Uterus (tissue), 4 donors: ENCODE results near the gene RNASE12. TPM values are rescaled to one million over a fixed set of nuclear protein-coding genes. Genes with fewer than 3 reads are reported as not detected.
"Not testable (repeated sequence)": the region's sequence is repeated elsewhere in the genome, so short reads cannot be mapped to it uniquely, and the experiment has no call there.

Experiments used
- DNase-seq, 2 donors: peaks; one replicate each; pipeline ENCODE4 v3.0.0-alpha.2; 2019 to 2020
- H3K27ac ChIP-seq, 2 donors: fragments of 200-600 bp; sonication (generic); 1 replicate in 1 of 2; 2 replicates in 1 of 2; pipeline ENCODE4 v1.5.1; 2016 to 2018
- H3K27me3 ChIP-seq, 2 donors: fragments of 200-600 bp; sonication (generic); one replicate each; pipeline ENCODE4 v1.5.1; 2018 to 2019; ENCODE audit warnings: control low read depth in 1 of 2
- H3K36me3 ChIP-seq, 2 donors: fragments of 200-600 bp; sonication (generic); one replicate each; pipeline ENCODE4 v1.5.1; 2019; ENCODE audit warnings: control low read depth in 1 of 2
- H3K4me1 ChIP-seq, 2 donors: fragments of 200-600 bp; sonication (generic); one replicate each; pipeline ENCODE4 v1.5.1; 2018 to 2019; ENCODE audit warnings: control low read depth in 1 of 2
- H3K4me3 ChIP-seq, 2 donors: fragments of 200-600 bp; sonication (generic); 1 replicate in 1 of 2; 2 replicates in 1 of 2; pipeline ENCODE4 v1.5.1; 2018 to 2019; ENCODE audit warnings: mild to moderate bottlenecking in 1 of 2
- H3K9me3 ChIP-seq, 2 donors: fragments of 200-600 bp; sonication (generic); one replicate each; pipeline ENCODE4 v1.5.1; 2019; ENCODE audit warnings: control low read depth in 1 of 2
- CTCF ChIP-seq, 4 experiments: fragments of 200-600 bp in 2 of 4; fragments of 450-650 bp in 2 of 4; sonication (generic) in 2 of 4; IDR thresholded peaks; one replicate each; pipeline ENCODE4 v1.5.1; 2016 to 2019; ENCODE audit warnings: antibody characterized with exemption in 4 of 4, mild to moderate bottlenecking in 2 of 4, moderate library complexity in 1 of 4
- POLR2A ChIP-seq, 2 donors: fragments of 450-650 bp; IDR thresholded peaks; one replicate each; pipeline ENCODE4 v1.6.1; 2016; ENCODE audit warnings: antibody characterized with exemption in 2 of 2, mild to moderate bottlenecking in 1 of 2, moderate library complexity in 1 of 2
- intact Hi-C: fragments of 100-400 bp; cut with DNase I; formaldehyde crosslinking; loops from one replicate; pipeline ENCODE4 v1.15.1; 2023; ENCODE audit warnings: low total_unique reads
- total RNA-seq, 4 donors: library from RNA; depleted of rRNA in 3 of 4; stranded (reverse); fragments of >200 nt in 3 of 4; gene quantifications; one replicate each; pipeline versions ENCODE4 v1.1.0 to v1.2.4, GENCODE V29; 2014 to 2023
- donor health status: DM: yes; HTN: yes; CAD: no.

RNASE12 gene
- total RNA-seq, 4 donors from 2014 or later: not detected

GRCh38 chr14:20568393-20568792 is 22.8 kb downstream of the RNASE12 start:
- TF ChIP-seq POLR2A (IDR thresholded peaks at IDR 0.05) (no peak), CTCF (IDR thresholded peaks at IDR 0.05) (no peak)
- Histone ChIP-seq H3K4me3 (no peak overlapping the region), H3K36me3 (no peaks in the 10 kb centered on the region), H3K27me3 (no peaks in the 10 kb centered on the region), H3K27ac (no peak overlapping the region), H3K9me3 (no peaks in the 10 kb centered on the region), H3K4me1 (no peaks in the 10 kb centered on the region)
- intact Hi-C loops: no loop called here
- DNase-seq: no peak

- intact Hi-C loops, H3K36me3 ChIP-seq, H3K4me1 ChIP-seq, DNase-seq, H3K4me3 ChIP-seq, H3K27me3 ChIP-seq, H3K9me3 ChIP-seq, H3K27ac ChIP-seq: not testable (repeated sequence)
Observed at GRCh38 chr14:20567199-20567598, 24.0 kb downstream of the RNASE12 start.

- Histone ChIP-seq H3K4me1 (no peaks in the 10 kb centered on the region), H3K36me3 (no peaks in the 10 kb centered on the region), H3K27ac (no peak overlapping the region), H3K9me3 (no peaks in the 10 kb centered on the region), H3K4me3 (no peak overlapping the region), H3K27me3 (no peaks in the 10 kb centered on the region)
- TF ChIP-seq POLR2A (IDR thresholded peaks at IDR 0.05) (no peak), CTCF (IDR thresholded peaks at IDR 0.05) (no peak)
- no peak for DNase-seq
- intact Hi-C loops: no loop called here
Observed at GRCh38 chr14:20564501-20564997, 26.6 kb downstream of the RNASE12 start.

GRCh38 chr14:20563971-20564370 is 27.2 kb downstream of the RNASE12 start:
- no peaks in the 10 kb centered on the region for H3K9me3 ChIP-seq
- no peaks in the 10 kb centered on the region for H3K4me1 ChIP-seq
- intact Hi-C loops: no loop called here
- DNase-seq: no peak
- no peaks in the 10 kb centered on the region for H3K36me3 ChIP-seq
- no peak overlapping the region for H3K4me3 ChIP-seq
- no peak overlapping the region for H3K27ac ChIP-seq
- TF ChIP-seq POLR2A (IDR thresholded peaks at IDR 0.05) (no peak), CTCF (IDR thresholded peaks at IDR 0.05) (no peak)
- no peaks in the 10 kb centered on the region for H3K27me3 ChIP-seq

- no peaks in the 10 kb centered on the region for H3K36me3 ChIP-seq
- no peak for DNase-seq
- intact Hi-C loops: no loop called here
- no peak for TF ChIP-seq CTCF (IDR thresholded peaks at IDR 0.05)
- TF ChIP-seq POLR2A (IDR thresholded peaks at IDR 0.05): no peak
- H3K27me3 ChIP-seq: no peaks in the 10 kb centered on the region
- no peaks in the 10 kb centered on the region for H3K9me3 ChIP-seq
- no peaks in the 10 kb centered on the region for H3K4me1 ChIP-seq
- H3K4me3 ChIP-seq: no peak within 1 kb of the TSS
- H3K27ac ChIP-seq: no peak within 1 kb of the TSS
Observed at GRCh38 chr14:20560961-20561360, 30.2 kb downstream of the RNASE12 start, which contains the start of gene RNASE9. Gene RNASE9, minus strand, starts transcription at chr14:20561047.

GRCh38 chr14:20559461-20559904 is 31.7 kb downstream of the RNASE12 start:
- Histone ChIP-seq H3K9me3 (no peaks in the 10 kb centered on the region), H3K27me3 (no peaks in the 10 kb centered on the region), H3K4me1 (no peaks in the 10 kb centered on the region), H3K36me3 (no peaks in the 10 kb centered on the region), H3K27ac (no peak overlapping the region), H3K4me3 (no peak overlapping the region)
- intact Hi-C loops: no loop called here
- TF ChIP-seq POLR2A (IDR thresholded peaks at IDR 0.05) (no peak), CTCF (IDR thresholded peaks at IDR 0.05) (no peak)
- DNase-seq: no peak
